ENCODE measurements around the gene ATP10A. TPM values are rescaled to one million over a fixed set of nuclear protein-coding genes. Genes with fewer than 3 reads are reported as not detected.

The ATP10A gene
- total and polyA plus RNA-seq, 2 of the 8 experiments (the other 6 are each of a cell fraction or from before 2014, with no cell fraction given): 2.0 to 2.8 TPM

- TF ChIP-seq CHD7 (IDR thresholded peaks at IDR 0.05; ENCODE audit: insufficient replicate concordance, low read length): no peak
- TF ChIP-seq TAF7 (optimal IDR thresholded peaks at IDR 0.05; ENCODE audit: borderline replicate concordance, low read depth, low read length): no peak
- no peak for TF ChIP-seq SUZ12 (IDR thresholded peaks at IDR 0.05; ENCODE audit: low read length)
- no peak for TF ChIP-seq PHF8 (conservative IDR thresholded peaks at IDR 0.05; ENCODE audit: low read depth, low read length)
- no peak for TF ChIP-seq EGR1 (IDR thresholded peaks at IDR 0.05; ENCODE audit: borderline replicate concordance, low read depth, low read length)
- TF ChIP-seq SIX5 (IDR thresholded peaks at IDR 0.05; ENCODE audit: low read depth, low read length): no peak
- no peak for TF ChIP-seq CREB1 (IDR thresholded peaks at IDR 0.05)
- TF ChIP-seq JUND (IDR thresholded peaks at IDR 0.05; ENCODE audit: low read length): no peak
- no peak for TF ChIP-seq TCF12 (IDR thresholded peaks at IDR 0.05; ENCODE audit: low read depth, low read length)
- TF ChIP-seq TEAD4 (IDR thresholded peaks at IDR 0.05; ENCODE audit: low read depth, low read length): no peak
- no peak for TF ChIP-seq CEBPB (IDR thresholded peaks at IDR 0.05; ENCODE audit: low read depth, low read length)
- TF ChIP-seq YY1 (IDR thresholded peaks at IDR 0.05; ENCODE audit: low read depth, low read length): no peak
Observed at GRCh38 chr15:25886498-25887140, 23.5 kb upstream of the ATP10A start (continued).

Data from H1 (cell line).